Epithelial cell of prostate (primary cell): ENCODE measurements around the gene ZNF346.

Experiments used
- DNase-seq: peaks from one replicate; pipeline ENCODE4 v3.0.0-alpha.2; 2011; ENCODE audit warnings: low read depth, low spot score
- H3K27ac ChIP-seq: fragments of 450-650 bp; 2 replicates; pipeline ENCODE4 v1.5.1; 2017; ENCODE audit warnings: mild to moderate bottlenecking

Gene ZNF346

GRCh38 chr5:177092178-177093081, 69.9 kb downstream of the ZNF346 start:
- H3K27ac ChIP-seq = no peak overlapping the region

GRCh38 chr5:177093082-177093712, 70.7 kb downstream of the ZNF346 start:
- no peak for DNase-seq
- H3K27ac ChIP-seq = no peak overlapping the region

More at GRCh38 chr5:177092178-177093081, 69.9 kb downstream of the ZNF346 start:
- no peak for DNase-seq

GRCh38 chr5:177093803-177094202, 71.3 kb downstream of the ZNF346 start:
- H3K27ac ChIP-seq = no peak overlapping the region
- no peak for DNase-seq

GRCh38 chr5:177094224-177095087, 72.0 kb downstream of the ZNF346 start:
- no peak overlapping the region for H3K27ac ChIP-seq
- DNase-seq = no peak

- no peak overlapping the region for H3K27ac ChIP-seq
- DNase-seq = no peak
Observed at GRCh38 chr5:177095088-177095669, 72.7 kb downstream of the ZNF346 start.

- no peak overlapping the region for H3K27ac ChIP-seq
- no peak for DNase-seq
Observed at GRCh38 chr5:177096162-177097015, 73.9 kb downstream of the ZNF346 start.

- no peak for DNase-seq
- no peak overlapping the region for H3K27ac ChIP-seq
Observed at GRCh38 chr5:177097016-177097985, 74.8 kb downstream of the ZNF346 start.

GRCh38 chr5:177098120-177098469, 75.6 kb downstream of the ZNF346 start:
- no peak for DNase-seq
- no peak overlapping the region for H3K27ac ChIP-seq

GRCh38 chr5:177098470-177099141, 76.1 kb downstream of the ZNF346 start:
- H3K27ac ChIP-seq = no peak overlapping the region
- DNase-seq = no peak

- H3K27ac ChIP-seq = no peak overlapping the region
- no peak for DNase-seq
Observed at GRCh38 chr5:177099422-177100093, 77.1 kb downstream of the ZNF346 start.

- no peak for DNase-seq
- H3K27ac ChIP-seq = no peak overlapping the region
Observed at GRCh38 chr5:177100714-177101121, 78.2 kb downstream of the ZNF346 start.

GRCh38 chr5:177103523-177104253, 81.2 kb downstream of the ZNF346 start:
- DNase-seq = no peak
- H3K27ac ChIP-seq = no peak overlapping the region

- DNase-seq = no peak
Observed at GRCh38 chr5:177105691-177106476, 83.4 kb downstream of the ZNF346 start.

GRCh38 chr5:177107159-177107558, 84.7 kb downstream of the ZNF346 start:
- no peak overlapping the region for H3K27ac ChIP-seq
- DNase-seq = no peak

More at GRCh38 chr5:177105691-177106476, 83.4 kb downstream of the ZNF346 start:
- H3K27ac ChIP-seq = no peak overlapping the region

GRCh38 chr5:177109810-177110209, 87.3 kb downstream of the ZNF346 start:
- no peak for DNase-seq
- H3K27ac ChIP-seq = no peak overlapping the region
